GM12878 (cell line): ENCODE measurements around the gene SCARB1.

Experiments
- EGR1 ChIP-seq, 2 experiments: IDR thresholded peaks; 1 replicate in 1 of 2; 2 replicates in 1 of 2; pipeline ENCODE4 v1.6.1; 2011 to 2012; ENCODE audit warnings: low read depth in 2 of 2, low read length in 2 of 2, borderline replicate concordance in 1 of 2, mild to moderate bottlenecking in 1 of 2, moderate library complexity in 1 of 2
- EZH2 ChIP-seq: IDR thresholded peaks from 2 replicates; pipeline ENCODE4 v1.6.1; 2012; ENCODE audit warnings: low read depth, mild to moderate bottlenecking, control low read depth, inconsistent platforms, low read length, borderline replicate concordance; ENCODE audit not compliant: control insufficient read depth
- POLR2AphosphoS5 ChIP-seq: IDR thresholded peaks from 2 replicates; pipeline ENCODE4 v1.6.1; 2011; ENCODE audit warnings: mild to moderate bottlenecking, low read length, inconsistent platforms
- RAD51 ChIP-seq: fragments of 450-650 bp; IDR thresholded peaks from 2 replicates; pipeline ENCODE4 v1.6.1; 2016; ENCODE audit warnings: moderate library complexity, mild to moderate bottlenecking, inconsistent platforms
- RFX5 ChIP-seq: IDR thresholded peaks from 2 replicates; pipeline ENCODE4 v1.6.1; 2011; ENCODE audit warnings: low read depth, low read length, improper control_type of control experiment
- SMC3 ChIP-seq: IDR thresholded peaks from 2 replicates; pipeline ENCODE4 v1.6.1; 2011; ENCODE audit warnings: low read length, improper control_type of control experiment, borderline replicate concordance
- TAF1 ChIP-seq: IDR thresholded peaks from 2 replicates; pipeline ENCODE4 v1.6.1; 2011; ENCODE audit warnings: mild to moderate bottlenecking, low read depth, low read length, borderline replicate concordance
- TF ChIP-seq, protein P1 (sequence below): IDR thresholded peaks from 2 replicates; pipeline ENCODE4 v1.6.1; 2011; ENCODE audit warnings: low read depth, mild to moderate bottlenecking, low read length, moderate library complexity, borderline replicate concordance; ENCODE audit errors: extremely low read depth
- TF ChIP-seq, protein P2 (sequence below), 3 experiments: IDR thresholded peaks in 2 of 3; conservative IDR thresholded peaks in 1 of 3; 2 replicates each; pipeline ENCODE4 v1.5.1; 2011; ENCODE audit warnings: low read depth in 3 of 3, low read length in 3 of 3, mild to moderate bottlenecking in 3 of 3, control low read depth in 2 of 3, moderate library complexity in 2 of 3, inconsistent platforms in 1 of 3, mixed read lengths in 1 of 3; ENCODE audit not compliant: control insufficient read depth in 2 of 3, insufficient read depth in 1 of 3; ENCODE audit errors: extremely low read depth in 1 of 3
- TF ChIP-seq, protein P3 (sequence below): fragments of 450-650 bp; IDR thresholded peaks from 2 replicates; pipeline ENCODE4 v1.6.1; 2017; ENCODE audit warnings: mild to moderate bottlenecking
- TF ChIP-seq, protein P4 (sequence below): IDR thresholded peaks from 2 replicates; pipeline ENCODE4 v1.6.1; 2012; ENCODE audit warnings: low read depth, low read length, improper control_type of control experiment

DNA sequence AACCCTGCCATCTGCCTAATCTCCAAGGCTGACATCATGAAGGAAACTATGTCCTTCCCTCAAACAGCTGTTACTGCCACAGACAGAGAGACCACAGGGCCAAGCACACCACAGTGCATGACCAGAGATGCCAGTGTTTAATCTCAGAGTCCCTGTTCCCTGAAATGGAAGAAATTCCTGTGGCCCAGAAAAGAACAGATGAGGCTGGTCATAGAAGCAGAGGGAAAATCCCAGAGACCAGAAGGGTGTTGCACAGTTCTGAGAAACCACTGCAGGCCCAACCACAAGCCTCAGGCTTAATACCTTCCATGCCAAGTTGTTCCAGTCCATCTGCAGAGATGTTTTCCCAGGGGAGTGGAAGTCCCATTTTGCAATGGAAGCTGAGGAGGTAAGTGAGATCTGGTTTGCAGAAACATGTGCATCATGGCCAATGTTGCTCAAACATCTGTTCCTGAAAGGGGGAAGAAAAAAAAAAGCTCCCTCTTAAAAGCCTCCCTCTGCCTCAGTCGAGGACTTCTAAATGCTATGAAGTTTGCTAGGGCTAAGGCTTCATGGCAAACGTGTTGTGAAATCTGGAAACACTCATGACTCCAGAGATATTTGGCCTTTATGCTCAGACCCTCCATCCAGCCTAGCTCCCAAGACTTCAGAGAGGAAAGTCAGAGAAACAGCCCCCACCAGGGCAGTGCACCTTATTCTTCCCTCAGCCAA lies 98.6 kb downstream of the SCARB1 start:
- TF ChIP-seq RAD51 (no peak), RFX5 (no peak), EGR1 (IDR thresholded peaks at IDR 0.05; ENCODE audit: borderline replicate concordance in 1 of 2, low read depth in 2 of 2, low read length in 2 of 2) (no peak), EZH2 (no peak), TAF1 (no peak), SMC3 (no peak), POLR2AphosphoS5 (no peak)
- TF ChIP-seq, protein P1, sequence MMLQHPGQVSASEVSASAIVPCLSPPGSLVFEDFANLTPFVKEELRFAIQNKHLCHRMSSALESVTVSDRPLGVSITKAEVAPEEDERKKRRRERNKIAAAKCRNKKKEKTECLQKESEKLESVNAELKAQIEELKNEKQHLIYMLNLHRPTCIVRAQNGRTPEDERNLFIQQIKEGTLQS = no peak
- TF ChIP-seq, protein P2, sequence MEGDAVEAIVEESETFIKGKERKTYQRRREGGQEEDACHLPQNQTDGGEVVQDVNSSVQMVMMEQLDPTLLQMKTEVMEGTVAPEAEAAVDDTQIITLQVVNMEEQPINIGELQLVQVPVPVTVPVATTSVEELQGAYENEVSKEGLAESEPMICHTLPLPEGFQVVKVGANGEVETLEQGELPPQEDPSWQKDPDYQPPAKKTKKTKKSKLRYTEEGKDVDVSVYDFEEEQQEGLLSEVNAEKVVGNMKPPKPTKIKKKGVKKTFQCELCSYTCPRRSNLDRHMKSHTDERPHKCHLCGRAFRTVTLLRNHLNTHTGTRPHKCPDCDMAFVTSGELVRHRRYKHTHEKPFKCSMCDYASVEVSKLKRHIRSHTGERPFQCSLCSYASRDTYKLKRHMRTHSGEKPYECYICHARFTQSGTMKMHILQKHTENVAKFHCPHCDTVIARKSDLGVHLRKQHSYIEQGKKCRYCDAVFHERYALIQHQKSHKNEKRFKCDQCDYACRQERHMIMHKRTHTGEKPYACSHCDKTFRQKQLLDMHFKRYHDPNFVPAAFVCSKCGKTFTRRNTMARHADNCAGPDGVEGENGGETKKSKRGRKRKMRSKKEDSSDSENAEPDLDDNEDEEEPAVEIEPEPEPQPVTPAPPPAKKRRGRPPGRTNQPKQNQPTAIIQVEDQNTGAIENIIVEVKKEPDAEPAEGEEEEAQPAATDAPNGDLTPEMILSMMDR (IDR thresholded peaks at IDR 0.05 in 2 of 3, conservative IDR thresholded peaks at IDR 0.05 in 1 of 3; ENCODE audit: control insufficient read depth in 2 of 3, extremely low read depth in 1 of 3, insufficient read depth in 1 of 3, low read depth in 3 of 3, low read length in 3 of 3) = no peak
- TF ChIP-seq, protein P3, sequence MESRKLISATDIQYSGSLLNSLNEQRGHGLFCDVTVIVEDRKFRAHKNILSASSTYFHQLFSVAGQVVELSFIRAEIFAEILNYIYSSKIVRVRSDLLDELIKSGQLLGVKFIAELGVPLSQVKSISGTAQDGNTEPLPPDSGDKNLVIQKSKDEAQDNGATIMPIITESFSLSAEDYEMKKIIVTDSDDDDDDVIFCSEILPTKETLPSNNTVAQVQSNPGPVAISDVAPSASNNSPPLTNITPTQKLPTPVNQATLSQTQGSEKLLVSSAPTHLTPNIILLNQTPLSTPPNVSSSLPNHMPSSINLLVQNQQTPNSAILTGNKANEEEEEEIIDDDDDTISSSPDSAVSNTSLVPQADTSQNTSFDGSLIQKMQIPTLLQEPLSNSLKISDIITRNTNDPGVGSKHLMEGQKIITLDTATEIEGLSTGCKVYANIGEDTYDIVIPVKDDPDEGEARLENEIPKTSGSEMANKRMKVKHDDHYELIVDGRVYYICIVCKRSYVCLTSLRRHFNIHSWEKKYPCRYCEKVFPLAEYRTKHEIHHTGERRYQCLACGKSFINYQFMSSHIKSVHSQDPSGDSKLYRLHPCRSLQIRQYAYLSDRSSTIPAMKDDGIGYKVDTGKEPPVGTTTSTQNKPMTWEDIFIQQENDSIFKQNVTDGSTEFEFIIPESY = no peak
- TF ChIP-seq, protein P4, sequence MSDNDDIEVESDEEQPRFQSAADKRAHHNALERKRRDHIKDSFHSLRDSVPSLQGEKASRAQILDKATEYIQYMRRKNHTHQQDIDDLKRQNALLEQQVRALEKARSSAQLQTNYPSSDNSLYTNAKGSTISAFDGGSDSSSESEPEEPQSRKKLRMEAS = no peak
